Spleen (tissue), 11 donors: ENCODE results near the gene NANOS3. TPM values are rescaled to one million over a fixed set of nuclear protein-coding genes. Genes with fewer than 3 reads are reported as not detected.
A peak's percentile ranks its signal among the peaks of the same experiment; 100 is the strongest.

Experiments used
- DNase-seq: peaks from one replicate; pipeline ENCODE4 v3.0.0-alpha.2; 2020
- H3K27ac ChIP-seq, 8 donors: fragments of 200-600 bp; sonication (generic) in 7 of 8; 1 replicate in 4 of 8; 2 replicates in 4 of 8; pipeline versions ENCODE4 v1.5.0 to v1.8.0; 2016 to 2021; ENCODE audit warnings: inconsistent platforms in 4 of 8, mild to moderate bottlenecking in 4 of 8, moderate library complexity in 1 of 8
- H3K27me3 ChIP-seq, 7 donors: fragments of 200-600 bp; sonication (generic) in 6 of 7; replicated peaks in 1 of 7; 1 replicate in 4 of 7; 2 replicates in 3 of 7; pipeline versions ENCODE4 v1.5.0 to v1.8.0; 2016 to 2021; ENCODE audit warnings: inconsistent platforms in 3 of 7, mild to moderate bottlenecking in 1 of 7
- H3K36me3 ChIP-seq, 6 donors: fragments of 200-600 bp; sonication (generic) in 5 of 6; 1 replicate in 4 of 6; 2 replicates in 2 of 6; pipeline versions ENCODE4 v1.5.0 to v1.8.0; 2016 to 2021; ENCODE audit warnings: inconsistent platforms in 2 of 6
- H3K4me1 ChIP-seq, 6 donors: fragments of 200-600 bp; sonication (generic) in 5 of 6; 1 replicate in 3 of 6; 2 replicates in 3 of 6; pipeline versions ENCODE4 v1.5.0 to v1.8.0; 2016 to 2021; ENCODE audit warnings: inconsistent platforms in 3 of 6
- H3K4me3 ChIP-seq, 8 donors: fragments of 200-600 bp; sonication (generic) in 7 of 8; 1 replicate in 4 of 8; 2 replicates in 4 of 8; pipeline versions ENCODE4 v1.5.0 to v1.8.0; 2016 to 2021; ENCODE audit warnings: inconsistent platforms in 4 of 8, mild to moderate bottlenecking in 4 of 8, moderate library complexity in 2 of 8
- H3K9me3 ChIP-seq, 8 donors: fragments of 200-600 bp; sonication (generic) in 7 of 8; 1 replicate in 4 of 8; 2 replicates in 4 of 8; pipeline versions ENCODE4 v1.5.0 to v1.8.0; 2016 to 2021; ENCODE audit warnings: inconsistent platforms in 4 of 8
- CTCF ChIP-seq, 11 experiments: fragments of 200-600 bp in 7 of 11; fragments of 450-650 bp in 4 of 11; sonication (generic) in 4 of 11; IDR thresholded peaks in 8 of 11; conservative IDR thresholded peaks in 3 of 11; 1 replicate in 7 of 11; 2 replicates in 4 of 11; pipeline versions ENCODE4 v1.4.0 to v1.8.0; 2016 to 2021; ENCODE audit warnings: antibody characterized with exemption in 11 of 11, inconsistent platforms in 4 of 11, mild to moderate bottlenecking in 1 of 11
- POLR2A ChIP-seq, 3 donors: fragments of 450-650 bp; IDR thresholded peaks; one replicate each; pipeline ENCODE4 v1.5.1; 2017; ENCODE audit warnings: antibody characterized with exemption in 3 of 3, mild to moderate bottlenecking in 1 of 3
- POLR2AphosphoS5 ChIP-seq, 3 donors: sonication (generic); formaldehyde crosslinking; IDR thresholded peaks; one replicate each; pipeline ENCODE4 v1.5.1; 2017; ENCODE audit warnings: antibody characterized with exemption in 3 of 3
- WGBS, 5 donors: extraction: QIAGEN DNeasy Blood & Tissue Kit in 3 of 5; methylation state at CpG; one replicate each; pipeline versions ENCODE4 v1.1.5 to v1.1.7; 2013 to 2018; 5-methylcytosine and 5-hydroxymethylcytosine counted together
- intact Hi-C: fragments of 100-400 bp; cut with DNase I; formaldehyde crosslinking; loops from one replicate; pipeline ENCODE4 v1.15.0; 2023; ENCODE audit warnings: low total_unique reads
- polyA plus RNA-seq, 3 donors: library from polyadenylated mRNA; stranded (reverse); fragments of 200-250 nt; gene quantifications; one replicate each; pipeline ENCODE4 v1.2.1, GENCODE V29; 2013
- total RNA-seq, 7 donors: library from RNA; depleted of rRNA in 3 of 7; stranded (reverse); fragments of >200 nt in 3 of 7; fragmentation: NEBNext Ultra II Directional in 4 of 7; extraction: Animal tissue kit (Norgen Biotek cat#: 25700) in 4 of 7; gene quantifications; one replicate each; pipeline versions ENCODE4 v1.1.0 to v1.2.1, GENCODE V29; 2016 to 2021
- donor health status: healthy with polysubstance abuse.
- donor health status: DM: no; HTN: no; CAD: no; lungs with moderate emphysema.
- donor health status: DM: no; HTN: no; CAD: no.
- donor health status: Bipolar disorder and iron deficiency.
- donor health status: healthy.
- donor health status: DM: no; HTN: no; CAD: no.
- donor health status: DM: yes; HTN: yes; CAD: no.

Gene NANOS3
- total and polyA plus RNA-seq, 10 donors, result 0.42 to 0.99 (median 0.52) TPM; not detected in 7

GRCh38 chr19:13885826-13886365 is 9.0 kb downstream of the NANOS3 start:
- Histone ChIP-seq H3K36me3 (no peaks in the 10 kb centered on the region), H3K9me3 (no peaks in the 10 kb centered on the region), H3K27ac (peak overlapping the region in 4 of 8 donors; percentile 46 to 81 (median 66)), H3K27me3 (no peaks in the 10 kb centered on the region), H3K4me3 (no peak overlapping the region), H3K4me1 (peaks cover 11 to 58% (median 24%) of the 10 kb centered on the region in 6 donors)
- WGBS, 5 donors, result 62 to 67% (median 66%) methylated on average over 17 to 20 of the region's 20 CpGs
- DNase-seq, result no peak
- intact Hi-C loops, result loop anchor here (10.0 kb wide), 1 partner anchor 159 kb away; no protein-coding TSS in a partner anchor
- no peak for TF ChIP-seq POLR2AphosphoS5 (IDR thresholded peaks at IDR 0.05)
- TF ChIP-seq CTCF (IDR thresholded peaks at IDR 0.05 in 8 of 11, conservative IDR thresholded peaks at IDR 0.05 in 3 of 11), result no peak
- TF ChIP-seq POLR2A (IDR thresholded peaks at IDR 0.05), result no peak

GRCh38 chr19:13887018-13887436 is 10.1 kb downstream of the NANOS3 start:
- TF ChIP-seq POLR2A (IDR thresholded peaks at IDR 0.05) (no peak), POLR2AphosphoS5 (IDR thresholded peaks at IDR 0.05) (peak; percentile 23 to 43 (median 23))
- Histone ChIP-seq H3K9me3 (no peaks in the 10 kb centered on the region), H3K4me1 (peaks cover 2 to 47% (median 12%) of the 10 kb centered on the region in 6 donors), H3K27me3 (no peaks in the 10 kb centered on the region), H3K4me3 (no peak overlapping the region), H3K36me3 (no peaks in the 10 kb centered on the region), H3K27ac (peak overlapping the region in 5 of 8 donors; percentile 27 to 81 (median 65))
- intact Hi-C loops, result loop anchor here (10.0 kb wide), 1 partner anchor 158 kb away; no protein-coding TSS in a partner anchor
- 77 to 83% (median 81%) methylated on average over 5 to 16 of the region's 16 CpGs for WGBS, 5 donors
- DNase-seq, result no peak

- Histone ChIP-seq H3K4me3 (no peak overlapping the region), H3K9me3 (no peaks in the 10 kb centered on the region), H3K4me1 (peaks cover 0 to 42% (median 8%) of the 10 kb centered on the region in 6 donors), H3K27me3 (no peaks in the 10 kb centered on the region), H3K27ac (peak overlapping the region in 5 of 8 donors; percentile 27 to 81 (median 65)), H3K36me3 (no peaks in the 10 kb centered on the region)
- DNase-seq, result no peak
- intact Hi-C loops, result loop anchor here (10.0 kb wide), 1 partner anchor 157 kb away; no protein-coding TSS in a partner anchor
- WGBS, 5 donors, result 66 to 87% (median 73%) methylated on average over 5 of the region's 5 CpGs
- no peak for TF ChIP-seq POLR2AphosphoS5 (IDR thresholded peaks at IDR 0.05)
- TF ChIP-seq CTCF (IDR thresholded peaks at IDR 0.05 in 8 of 11, conservative IDR thresholded peaks at IDR 0.05 in 3 of 11), result no peak
- TF ChIP-seq POLR2A (IDR thresholded peaks at IDR 0.05), result no peak
Measured at GRCh38 chr19:13887517-13887916, 10.6 kb downstream of the NANOS3 start.

DNA sequence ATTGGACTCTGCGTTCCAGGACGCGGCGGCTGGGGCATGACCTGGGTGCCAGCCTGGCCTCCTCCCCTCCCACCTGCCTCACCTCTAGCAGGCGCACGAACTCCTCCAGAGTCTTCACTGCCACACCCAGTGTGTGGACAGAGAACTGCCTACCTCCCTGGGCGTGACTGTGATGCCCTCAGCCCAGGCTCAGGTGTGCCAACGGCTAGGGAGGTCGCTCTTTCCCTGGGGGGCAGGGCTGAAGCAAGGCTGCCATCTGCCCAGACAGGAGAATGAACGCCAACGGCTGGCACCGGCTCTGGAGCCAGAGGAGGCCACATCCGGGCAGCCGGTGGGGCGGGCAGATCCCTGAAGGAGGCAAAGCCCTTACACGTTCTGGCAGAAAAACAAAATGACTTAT is 11.3 kb downstream of the NANOS3 start:
- no peak for DNase-seq
- 88 to 95% (median 92%) methylated on average over 15 to 16 of the region's 16 CpGs for WGBS, 5 donors
- Histone ChIP-seq H3K4me3 (no peak overlapping the region), H3K27me3 (no peaks in the 10 kb centered on the region), H3K4me1 (peaks cover 0 to 34% (median 2%) of the 10 kb centered on the region in 6 donors), H3K27ac (no peak overlapping the region), H3K36me3 (no peaks in the 10 kb centered on the region), H3K9me3 (no peaks in the 10 kb centered on the region)
- intact Hi-C loops, result loop anchor here (10.0 kb wide), 1 partner anchor 157 kb away; no protein-coding TSS in a partner anchor
- TF ChIP-seq CTCF (IDR thresholded peaks at IDR 0.05 in 8 of 11, conservative IDR thresholded peaks at IDR 0.05 in 3 of 11) (no peak), POLR2A (IDR thresholded peaks at IDR 0.05) (no peak), POLR2AphosphoS5 (IDR thresholded peaks at IDR 0.05) (no peak)
